HG03135 (cell line): Measurements from ENCODE around the gene MPHOSPH9.

Experiments
- ATAC-seq: cut with Tn5 transposase; IDR thresholded peaks from one replicate; pipeline ENCODE4 v1.9.1; 2021; ENCODE audit warnings: mild to moderate bottlenecking, moderate library complexity; ENCODE audit not compliant: unreplicated experiment

Gene MPHOSPH9

DNA sequence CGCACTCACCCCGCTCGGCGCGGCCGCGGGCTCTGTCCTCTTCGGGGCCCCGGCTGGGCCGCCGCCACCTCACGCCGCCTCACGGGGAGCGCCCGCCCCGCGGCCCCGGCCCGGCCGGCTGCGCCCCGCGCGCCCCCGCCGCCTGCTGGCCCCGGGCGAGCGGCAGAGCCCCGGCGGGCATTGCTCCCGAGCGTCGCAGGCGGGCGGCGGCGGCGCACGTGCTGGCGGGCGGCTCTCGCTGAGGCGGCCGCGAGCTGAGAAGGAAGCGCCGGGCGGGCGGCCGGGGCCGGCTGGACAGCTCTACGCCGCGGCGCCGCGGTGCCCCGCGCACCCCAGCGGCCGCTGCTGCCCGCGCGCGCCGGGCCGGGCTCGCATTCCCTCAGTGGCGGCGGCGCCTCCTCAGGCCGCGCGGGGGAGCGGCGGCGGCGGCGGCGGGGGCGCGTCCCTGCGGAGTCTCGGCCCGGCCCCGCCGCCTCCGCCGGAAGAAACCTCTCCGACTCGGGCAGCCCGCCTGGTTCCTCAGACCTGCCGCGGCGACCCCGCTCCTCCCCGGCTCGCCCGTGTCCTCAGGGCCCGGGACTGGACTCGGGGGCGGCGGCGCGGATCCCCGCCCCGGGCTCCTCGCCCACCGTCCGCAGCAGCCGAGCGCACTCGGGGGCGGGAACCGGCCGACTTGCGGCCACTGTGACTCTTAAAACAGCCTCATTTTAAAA lies 82.0 kb downstream of the MPHOSPH9 start, which contains the start of gene PITPNM2:
Gene PITPNM2, minus strand, starts transcription at position 347 of the 713 bp plus-strand sequence. CDS start 116,500 bp downstream, outside the sequence.
- peak; percentile 61 for ATAC-seq

DNA sequence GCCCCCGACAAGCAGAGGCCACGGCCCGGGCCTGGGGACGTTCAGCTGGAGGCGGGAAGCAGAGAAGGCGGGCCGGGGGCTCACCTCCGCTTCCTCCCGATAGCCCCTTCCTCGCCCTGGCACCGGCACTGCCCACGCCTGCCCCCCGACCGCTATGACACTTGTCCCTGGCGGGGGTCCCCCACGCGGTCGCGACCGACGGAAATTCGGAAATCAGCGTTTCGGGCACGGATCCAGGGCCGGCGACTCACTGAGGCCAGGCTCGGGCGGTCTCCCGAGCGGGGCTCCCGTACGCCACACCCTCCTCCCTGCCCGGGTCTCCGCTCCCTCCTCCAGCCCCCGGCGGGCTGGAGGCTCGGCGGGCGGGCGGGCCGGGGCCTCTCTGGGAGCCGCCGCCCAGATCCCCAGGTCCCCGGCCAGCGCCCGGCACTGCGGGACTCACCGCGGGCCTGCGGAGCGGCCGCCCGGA lies 82.6 kb downstream of the MPHOSPH9 start:
- peak; percentile 25 for ATAC-seq

DNA sequence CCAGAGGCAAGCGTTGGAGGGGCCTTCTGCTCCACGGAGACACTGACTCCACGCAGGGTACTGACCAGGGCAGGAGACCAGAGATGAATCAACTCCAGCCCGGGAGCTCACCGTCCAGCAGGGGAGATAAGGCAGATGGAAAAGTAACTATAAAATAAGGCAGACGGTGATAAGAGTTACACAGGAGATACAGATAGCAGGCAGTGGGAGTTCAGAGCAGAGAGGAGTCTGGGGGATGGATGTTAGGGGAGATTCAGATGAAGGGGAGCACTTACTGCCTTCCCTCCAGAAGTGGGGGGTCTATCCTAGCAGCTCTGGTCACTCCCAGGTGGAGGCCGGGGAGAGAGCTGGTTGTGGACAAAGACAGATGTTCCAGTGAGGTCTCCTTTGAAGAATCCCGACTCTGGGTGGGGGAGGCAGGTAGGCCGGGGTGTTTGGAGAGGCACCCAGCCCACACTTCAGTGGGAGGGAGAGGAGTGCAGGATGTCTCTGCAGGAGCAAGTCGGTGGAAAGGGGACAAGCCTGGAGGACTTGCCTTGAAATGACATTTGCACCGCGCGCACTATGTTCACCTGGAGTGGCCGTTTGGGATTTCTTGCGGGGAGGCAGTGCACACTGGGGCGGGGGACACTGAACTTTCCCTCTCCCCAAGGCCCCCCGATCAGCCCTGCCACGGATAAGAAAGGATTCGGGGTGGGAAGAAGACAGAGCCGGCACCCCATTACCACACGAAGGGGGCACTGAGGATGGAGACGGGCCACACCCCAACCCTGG lies 83.3 kb downstream of the MPHOSPH9 start:
- no peak for ATAC-seq

DNA sequence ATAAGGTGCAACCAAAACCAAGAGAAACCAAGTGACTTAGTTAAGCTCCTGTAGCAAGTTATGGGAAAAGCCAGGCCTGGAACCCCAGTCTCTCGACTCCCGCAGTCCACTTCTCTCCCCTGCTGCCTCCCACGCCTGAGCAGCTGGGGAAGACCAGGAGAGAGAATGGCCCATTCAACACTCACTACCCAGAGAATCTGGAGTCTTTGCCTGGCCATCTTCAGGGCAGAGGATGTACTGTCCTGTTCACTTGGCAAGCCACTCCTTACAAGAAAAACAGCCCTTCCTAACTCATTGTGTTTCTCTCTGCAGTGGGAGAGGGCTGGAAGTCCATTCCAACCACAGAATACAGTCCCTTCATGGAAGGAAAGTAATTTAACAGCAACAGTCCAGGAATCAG lies 83.9 kb downstream of the MPHOSPH9 start:
- ATAC-seq: no peak

DNA sequence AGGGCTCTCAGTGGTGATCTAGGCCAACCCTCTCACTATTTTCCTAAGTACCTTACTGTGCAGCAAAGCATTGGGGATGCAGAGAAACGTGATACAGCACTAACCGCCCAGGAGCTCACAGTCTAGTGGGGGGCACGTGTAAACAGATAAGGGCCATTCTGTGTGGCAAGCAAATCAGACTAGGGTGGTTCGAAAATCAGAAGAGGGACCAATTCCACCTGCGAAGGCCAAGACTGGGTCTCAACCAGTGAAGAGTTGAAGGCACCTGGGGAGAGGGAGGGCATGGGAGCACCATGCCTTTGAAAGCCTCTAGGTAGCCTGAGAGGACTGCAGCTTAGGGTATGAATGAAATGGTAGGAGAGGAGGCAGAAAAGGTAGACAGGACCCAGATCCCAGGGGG lies 84.3 kb downstream of the MPHOSPH9 start:
- ATAC-seq: no peak

DNA sequence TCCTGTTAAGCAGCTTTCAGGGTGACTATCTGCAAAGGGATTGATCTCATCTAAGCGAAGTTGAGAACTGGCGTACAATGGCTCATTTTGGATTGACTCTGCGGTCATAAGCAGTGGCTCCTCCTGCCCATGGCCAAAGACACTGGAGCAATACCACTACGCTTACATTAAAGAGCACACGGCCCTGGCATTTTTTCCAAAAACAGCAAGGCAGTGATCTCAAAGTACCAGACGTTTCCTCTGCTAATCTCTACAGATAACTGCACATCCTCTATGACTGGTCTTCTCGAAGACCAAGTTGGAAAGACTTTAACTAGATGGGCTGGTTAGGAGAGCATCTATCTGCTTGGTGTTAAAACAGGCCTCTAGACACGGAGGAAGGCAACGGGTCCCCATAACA lies 84.7 kb downstream of the MPHOSPH9 start:
- ATAC-seq: no peak

DNA sequence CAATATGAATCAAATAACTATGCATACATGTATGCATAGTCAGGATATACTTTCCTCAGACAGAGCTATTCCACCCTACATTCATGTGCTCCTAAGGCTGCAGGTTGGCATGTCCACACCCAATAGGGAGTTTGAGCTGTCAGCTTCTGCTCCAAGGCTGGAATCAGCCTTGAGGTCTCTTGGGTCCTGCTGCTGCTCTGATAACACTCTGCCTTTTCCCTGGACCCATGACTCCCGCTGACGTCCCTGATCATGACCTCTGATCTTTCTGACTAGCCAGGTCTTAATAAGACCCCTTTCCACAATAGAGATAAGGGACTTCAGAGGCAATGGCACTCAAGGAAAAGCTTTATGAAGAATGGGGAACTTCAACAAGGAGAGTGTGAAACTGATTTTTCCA lies 87.7 kb downstream of the MPHOSPH9 start:
- no peak for ATAC-seq

DNA sequence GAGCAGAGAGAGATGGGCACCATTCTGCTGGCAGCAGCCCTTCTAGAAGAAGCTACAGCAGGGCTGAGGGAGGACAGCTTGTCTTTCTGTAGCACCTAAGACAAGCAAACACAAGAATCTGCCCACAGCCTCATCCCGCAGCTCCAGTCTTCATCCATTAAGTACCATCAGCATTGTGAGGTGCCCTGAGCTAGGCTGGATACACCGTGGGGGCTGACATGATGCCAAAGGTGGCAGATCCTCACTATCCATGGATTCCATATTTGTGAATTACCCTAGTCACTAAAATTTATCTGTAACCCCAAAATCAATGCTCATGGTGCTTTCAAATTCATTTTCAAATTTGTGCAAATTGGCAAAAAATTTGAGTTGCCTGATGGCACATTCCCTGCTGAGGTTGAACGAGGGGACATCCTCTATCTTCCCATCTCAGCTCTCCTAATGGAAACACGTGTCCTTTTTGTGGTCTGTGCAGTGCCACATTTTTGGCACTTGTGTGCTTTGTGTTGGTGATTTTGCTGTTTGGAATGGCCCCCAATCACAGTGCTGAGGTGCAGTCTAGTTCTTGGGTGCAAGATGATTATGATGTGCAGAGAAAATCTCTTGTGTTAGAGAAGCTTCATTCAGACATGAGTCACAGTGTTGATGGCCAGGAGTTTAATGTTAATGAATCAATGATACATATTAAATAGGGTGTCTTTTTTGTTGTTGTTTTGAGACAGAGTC lies 89.0 kb downstream of the MPHOSPH9 start:
- no peak for ATAC-seq

DNA sequence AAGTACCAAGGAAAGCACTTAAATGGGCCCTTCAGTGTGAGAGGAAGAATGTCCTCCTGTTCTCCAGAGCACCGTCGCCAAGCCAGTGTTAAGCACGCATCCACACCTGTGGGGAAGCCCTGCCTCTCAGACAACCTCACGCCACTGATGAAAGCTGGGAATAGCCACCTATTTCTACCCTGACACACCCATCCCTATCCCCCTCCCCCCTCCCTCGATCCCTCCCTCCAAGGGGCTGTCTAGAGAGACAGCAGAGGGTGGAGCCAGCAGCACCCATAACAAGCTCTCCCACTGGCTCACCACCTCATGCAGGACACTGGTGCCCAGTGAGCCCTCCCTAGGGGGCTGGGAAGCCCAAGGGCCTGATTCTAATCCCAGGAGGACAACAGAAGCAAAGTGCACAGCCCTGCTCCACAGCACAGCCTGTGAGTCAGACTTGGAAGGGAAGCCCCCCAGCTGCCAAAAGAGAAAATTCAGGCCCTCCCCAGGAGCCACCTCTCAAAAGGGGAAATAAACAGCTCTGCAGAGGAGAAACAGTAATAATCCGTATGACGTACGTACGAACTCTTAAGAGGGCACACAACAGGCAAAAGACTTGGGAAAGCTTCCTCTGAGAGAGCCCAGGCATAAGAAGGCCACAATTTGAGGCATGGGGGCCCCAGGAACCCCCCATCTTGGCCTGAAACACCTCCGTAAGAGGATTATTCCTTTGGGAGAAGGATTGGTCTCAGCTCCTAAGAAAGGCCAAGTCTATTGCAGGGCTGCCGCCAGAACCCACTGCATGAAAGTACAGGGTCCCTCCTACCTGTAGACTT lies 89.8 kb downstream of the MPHOSPH9 start:
- no peak for ATAC-seq

DNA sequence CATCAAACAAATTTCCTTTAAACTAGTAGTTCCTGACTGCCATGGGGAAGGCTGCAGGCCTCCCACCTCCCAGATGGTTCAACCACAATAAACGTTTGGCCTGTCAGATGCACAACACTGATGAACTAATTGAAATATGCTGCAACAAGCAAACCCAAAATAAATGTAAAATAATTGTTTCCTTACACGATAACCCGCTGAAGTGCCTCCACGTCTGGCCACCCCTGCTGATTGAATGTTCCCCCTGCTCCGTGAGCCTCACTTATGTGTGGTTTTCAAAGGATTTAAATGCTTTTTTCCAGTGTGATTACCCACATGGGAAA lies 90.5 kb downstream of the MPHOSPH9 start:
- no peak for ATAC-seq

DNA sequence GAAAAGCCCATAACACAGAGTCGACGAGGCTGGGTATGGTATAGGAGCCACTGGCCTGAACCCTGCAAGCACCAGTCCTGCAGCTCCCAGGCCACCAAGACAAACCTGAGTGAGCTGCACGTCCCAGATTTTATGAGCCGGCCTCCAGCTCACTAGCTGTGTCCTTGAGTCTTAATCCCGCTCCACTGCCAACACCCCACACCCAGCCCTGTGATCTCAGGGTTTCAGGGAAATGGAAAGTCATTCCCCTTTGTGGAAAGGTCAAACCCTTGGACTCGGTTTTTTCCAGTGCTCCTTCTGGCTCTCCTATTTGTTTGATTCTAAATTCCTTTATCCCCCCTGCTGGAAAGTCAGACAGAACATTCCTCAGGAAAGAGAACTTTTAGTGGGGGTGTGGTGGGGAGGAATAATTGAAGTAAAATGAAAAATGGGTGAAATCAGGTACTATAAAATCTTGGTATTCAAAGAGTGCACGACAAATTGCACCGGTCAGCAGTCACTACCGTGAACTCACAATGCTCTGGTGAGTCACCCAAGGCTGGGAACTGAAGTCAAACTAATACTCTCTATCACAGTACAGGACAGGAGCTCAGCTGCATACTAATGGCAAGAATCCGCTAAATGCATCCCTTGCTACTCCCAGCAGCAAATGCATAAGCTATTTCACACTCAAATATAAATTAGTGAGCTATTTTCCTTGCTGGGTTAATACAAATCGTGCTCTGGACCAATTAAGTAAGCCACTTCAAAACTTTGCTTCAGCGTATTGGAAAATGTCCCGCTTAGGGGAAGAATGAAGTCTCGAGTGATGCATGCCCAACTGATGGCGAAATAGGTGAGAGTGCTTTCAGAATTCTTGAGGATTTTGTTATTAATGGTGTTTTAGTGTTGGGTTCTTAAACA lies 91.1 kb downstream of the MPHOSPH9 start:
- no peak for ATAC-seq

DNA sequence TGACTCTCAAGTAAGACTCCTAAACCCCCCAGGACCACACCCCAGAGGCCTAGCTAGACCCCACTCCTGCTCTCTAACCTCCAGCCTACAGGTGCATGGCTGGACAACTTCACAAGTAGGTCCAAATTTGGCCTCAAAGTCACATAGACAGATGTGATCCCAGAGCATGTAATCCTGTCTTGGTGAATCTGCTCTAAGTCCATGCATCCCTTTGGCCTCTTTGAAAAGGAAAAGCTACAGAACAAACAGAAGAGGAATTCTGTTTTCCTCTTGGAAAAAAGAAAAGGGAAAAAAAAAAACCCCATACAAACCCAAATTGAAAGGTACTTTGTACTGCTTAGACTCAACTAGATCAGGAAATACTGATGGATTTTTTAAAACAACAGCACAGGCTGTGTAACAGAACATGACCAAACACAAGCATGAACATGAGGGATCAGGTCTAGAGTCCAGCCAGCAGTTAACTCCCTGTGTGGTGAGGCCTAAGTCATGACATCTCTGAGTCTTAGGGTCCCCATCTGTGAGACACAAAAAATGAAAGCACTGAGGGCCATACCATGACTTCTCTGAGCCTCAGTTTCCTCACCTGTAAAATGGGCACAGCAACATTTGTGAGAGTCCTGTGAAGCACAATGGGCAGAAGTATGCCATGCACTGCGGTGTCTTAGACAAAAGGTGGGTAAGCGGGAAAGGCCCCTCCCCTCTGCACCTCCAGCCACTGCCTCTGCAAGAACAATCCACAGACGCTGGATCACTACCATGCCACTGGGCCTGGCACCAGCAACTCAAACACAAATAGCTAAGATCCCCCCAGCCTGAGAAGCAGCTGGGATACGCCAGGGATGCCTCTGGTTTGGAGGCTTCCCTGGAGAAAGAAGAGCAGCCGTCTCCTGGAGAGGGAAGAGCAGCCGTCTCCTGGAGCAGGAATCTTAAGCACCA lies 92.0 kb downstream of the MPHOSPH9 start:
- ATAC-seq: no peak

DNA sequence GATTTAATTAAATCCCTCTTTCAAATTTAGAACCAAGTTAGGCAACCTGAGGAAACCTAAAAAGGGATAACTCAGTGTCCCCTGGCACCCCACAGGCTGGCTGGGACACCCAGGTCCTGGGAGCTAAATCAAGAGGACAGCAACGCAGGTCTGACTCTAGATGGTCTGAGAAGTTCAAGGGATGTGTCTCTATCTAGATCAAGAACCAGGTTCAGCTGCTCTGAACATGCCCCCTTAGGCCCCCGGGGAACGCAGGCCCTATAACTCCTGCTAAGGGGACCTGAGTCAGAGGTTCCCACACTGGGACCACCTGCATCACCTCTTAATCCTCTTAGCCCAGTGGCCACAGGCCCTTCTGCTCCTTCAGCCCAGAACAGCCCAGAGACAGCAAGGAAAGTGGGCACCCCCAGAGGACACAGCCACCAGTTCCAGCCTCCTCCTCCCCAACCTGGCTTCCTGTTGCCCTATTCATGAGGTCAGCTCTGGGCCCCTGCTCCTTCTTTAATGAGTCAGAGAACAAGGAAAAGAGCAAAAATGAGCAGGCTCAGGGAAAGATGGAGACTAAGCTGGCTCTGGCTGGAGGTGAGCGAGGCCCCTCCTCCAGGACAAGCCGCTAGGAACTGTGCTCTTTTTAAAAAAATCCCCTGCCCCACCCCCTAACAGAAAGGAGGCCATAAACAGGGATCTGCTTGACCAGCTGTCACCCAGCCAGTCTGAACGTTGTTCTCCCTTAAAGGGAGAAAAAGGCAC lies 92.8 kb downstream of the MPHOSPH9 start:
- no peak for ATAC-seq

DNA sequence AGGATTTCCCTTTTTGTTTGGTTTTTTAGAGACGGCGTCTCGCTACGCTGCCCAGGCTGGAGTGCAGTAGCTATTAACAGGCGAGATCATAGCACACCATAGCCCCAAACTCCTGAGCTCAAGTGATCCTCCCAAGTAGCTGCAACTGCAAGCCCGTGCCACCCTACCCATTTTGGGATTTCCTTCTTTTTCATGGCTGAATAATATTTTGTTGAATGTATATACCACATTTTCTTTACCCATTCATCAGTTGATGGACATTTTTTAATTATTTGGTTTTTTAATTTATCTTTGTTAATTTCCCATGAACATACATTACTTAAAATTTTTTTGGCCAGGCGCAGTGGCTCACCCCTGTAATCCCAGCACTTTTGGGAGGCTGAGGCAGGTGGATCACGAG lies 97.3 kb downstream of the MPHOSPH9 start:
- ATAC-seq: no peak

DNA sequence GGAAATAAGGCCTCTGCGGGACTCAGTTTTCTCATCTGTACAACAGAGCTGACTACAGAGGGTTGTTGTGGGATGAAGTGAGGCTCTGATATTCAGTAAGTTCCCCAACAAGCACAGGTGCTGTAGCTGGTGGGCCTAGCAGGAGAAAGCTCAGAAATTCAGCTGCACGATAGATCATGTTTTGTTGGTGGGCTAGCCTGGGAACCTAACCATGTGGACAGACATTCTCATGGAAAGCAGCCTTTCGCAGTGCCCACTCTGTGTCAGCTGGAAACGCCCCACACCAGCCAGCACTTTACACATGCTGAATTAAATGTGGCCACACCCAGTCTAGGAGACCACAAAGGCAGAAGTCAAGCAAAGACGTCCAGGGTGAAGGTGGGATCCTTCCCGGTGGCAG lies 98.1 kb downstream of the MPHOSPH9 start:
- ATAC-seq: no peak

DNA sequence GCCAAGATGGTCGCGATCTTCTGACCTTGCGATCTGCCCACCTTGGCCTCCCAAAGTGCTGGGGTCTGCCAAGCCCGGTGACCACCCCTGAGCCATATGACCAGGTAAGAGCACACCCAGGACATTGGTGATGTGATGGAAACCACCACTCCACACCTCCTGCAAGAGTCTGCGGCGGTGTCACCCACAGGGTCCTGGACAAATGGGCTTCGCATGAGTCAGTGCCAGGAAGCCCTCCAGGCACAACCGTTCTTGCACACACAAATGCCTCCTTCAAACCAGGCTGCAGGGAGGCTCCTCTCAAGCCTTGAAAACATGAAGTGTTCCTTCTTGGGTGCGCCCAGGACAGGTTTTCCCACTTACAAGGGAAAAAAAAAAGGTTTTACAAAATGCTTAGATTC lies 98.7 kb downstream of the MPHOSPH9 start:
- ATAC-seq: no peak

DNA sequence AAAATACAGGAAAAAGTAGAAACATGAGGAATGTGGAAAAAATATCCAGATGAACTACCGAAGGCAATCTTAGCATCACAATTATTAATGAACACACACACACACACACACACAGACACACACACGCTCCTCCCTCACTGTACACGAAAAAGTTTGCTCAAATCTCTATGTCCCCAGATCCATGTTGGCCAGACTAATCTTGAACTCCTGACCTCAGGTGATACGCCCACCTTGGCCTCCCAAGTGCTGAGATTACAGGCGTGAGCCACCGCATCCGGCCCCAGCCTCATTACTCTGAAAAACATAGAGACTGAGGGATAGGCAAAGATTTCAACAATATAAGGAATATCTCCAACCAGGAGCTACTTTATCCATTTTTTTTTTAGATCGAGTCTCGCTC lies 99.2 kb downstream of the MPHOSPH9 start:
- ATAC-seq: no peak
